GM19043 (cell line): Measurements from ENCODE around the gene HES3.

ENCODE experiments used
- ATAC-seq: cut with Tn5 transposase; IDR thresholded peaks from one replicate; pipeline ENCODE4 v1.9.1; 2021; ENCODE audit warnings: low read depth; ENCODE audit not compliant: unreplicated experiment

HES3 gene

GRCh38 chr1:6260961-6261614, 17.1 kb downstream of the HES3 start, which contains the start of gene GPR153:
Gene GPR153, minus strand, starts transcription at chr1:6261098. Its CDS starts 6,193 bp downstream, at chr1:6254905.
- no peak for ATAC-seq

- no peak for ATAC-seq
Measured at GRCh38 chr1:6261615-6261995, 17.6 kb downstream of the HES3 start.

- ATAC-seq, result no peak
Measured at GRCh38 chr1:6262555-6263420, 18.8 kb downstream of the HES3 start.

- ATAC-seq, result no peak
Measured at GRCh38 chr1:6263716-6264115, 19.7 kb downstream of the HES3 start.

GRCh38 chr1:6265151-6265550, 21.2 kb downstream of the HES3 start:
- ATAC-seq, result no peak

GRCh38 chr1:6266641-6267040, 22.7 kb downstream of the HES3 start:
- ATAC-seq, result no peak

GRCh38 chr1:6267686-6268322, 23.8 kb downstream of the HES3 start:
- ATAC-seq, result no peak

GRCh38 chr1:6268415-6268814, 24.4 kb downstream of the HES3 start:
- no peak for ATAC-seq

- no peak for ATAC-seq
Measured at GRCh38 chr1:6269296-6269695, 25.3 kb downstream of the HES3 start.

GRCh38 chr1:6269720-6270400, 25.9 kb downstream of the HES3 start:
- no peak for ATAC-seq

GRCh38 chr1:6270401-6270800, 26.4 kb downstream of the HES3 start:
- ATAC-seq, result no peak

- ATAC-seq, result no peak
Measured at GRCh38 chr1:6271006-6271405, 27.0 kb downstream of the HES3 start.

- ATAC-seq, result no peak
Measured at GRCh38 chr1:6271554-6271953, 27.6 kb downstream of the HES3 start.

GRCh38 chr1:6272452-6272851, 28.5 kb downstream of the HES3 start:
- ATAC-seq, result no peak

- no peak for ATAC-seq
Measured at GRCh38 chr1:6272868-6273267, 28.9 kb downstream of the HES3 start.

- ATAC-seq, result no peak
Measured at GRCh38 chr1:6273380-6273891, 29.5 kb downstream of the HES3 start.

- ATAC-seq, result no peak
Measured at GRCh38 chr1:6274102-6274501, 30.1 kb downstream of the HES3 start.

GRCh38 chr1:6274622-6275139, 30.7 kb downstream of the HES3 start:
- no peak for ATAC-seq

- no peak for ATAC-seq
Measured at GRCh38 chr1:6275826-6276782, 32.1 kb downstream of the HES3 start.
